Fibroblast of lung (primary cell): Measurements from ENCODE around the gene AKAP6. TPM values are rescaled to one million over a fixed set of nuclear protein-coding genes. Genes with fewer than 3 reads are reported as not detected.

Experiments
- DNase-seq, 2 donors: peaks; one replicate each; pipeline versions ENCODE4 v3.0.0 to v3.0.0-alpha.2; 2010; ENCODE audit warnings: low read depth in 2 of 2
- H2AFZ ChIP-seq: 2 replicates; pipeline ENCODE4 v1.5.1; 2012; ENCODE audit warnings: low read length, control low read depth, inconsistent platforms
- H3K27ac ChIP-seq: 2 replicates; pipeline ENCODE4 v1.5.1; 2011; ENCODE audit warnings: low read length, control low read depth; ENCODE audit not compliant: insufficient read depth
- H3K27me3 ChIP-seq: 2 replicates; pipeline ENCODE4 v1.5.1; 2011; ENCODE audit warnings: mild to moderate bottlenecking, low read length; ENCODE audit not compliant: control insufficient read depth, insufficient read depth
- H3K36me3 ChIP-seq: 2 replicates; pipeline ENCODE4 v1.5.1; 2011; ENCODE audit warnings: low read length; ENCODE audit not compliant: control insufficient read depth, insufficient read depth
- H3K4me1 ChIP-seq: 2 replicates; pipeline ENCODE4 v1.5.1; 2011; ENCODE audit warnings: low read length; ENCODE audit not compliant: control insufficient read depth, insufficient read depth; ENCODE audit errors: extremely low read depth
- H3K4me2 ChIP-seq: 2 replicates; pipeline ENCODE4 v1.5.1; 2011; ENCODE audit warnings: low read length, control low read depth; ENCODE audit not compliant: insufficient read depth; ENCODE audit errors: extremely low read depth
- H3K4me3 ChIP-seq, 4 experiments: fragments of 200-600 bp in 1 of 4; sonication (generic) in 1 of 4; replicated peaks in 1 of 4; 2 replicates each; pipeline ENCODE4 v1.5.1; 2011 to 2016; ENCODE audit warnings: low read length in 4 of 4, low read depth in 3 of 4, mild to moderate bottlenecking in 3 of 4, control low read depth in 2 of 4, inconsistent platforms in 1 of 4, mixed read lengths in 1 of 4; ENCODE audit not compliant: insufficient read depth in 1 of 4; ENCODE audit errors: control extremely low read depth in 1 of 4
- H3K79me2 ChIP-seq: 2 replicates; pipeline ENCODE4 v1.5.1; 2012; ENCODE audit warnings: mild to moderate bottlenecking, low read length, inconsistent platforms; ENCODE audit not compliant: control insufficient read depth, insufficient read depth
- H3K9ac ChIP-seq: 2 replicates; pipeline ENCODE4 v1.5.1; 2011; ENCODE audit warnings: mild to moderate bottlenecking, low read length, control low read depth; ENCODE audit not compliant: insufficient read depth
- H3K9me3 ChIP-seq: 2 replicates; pipeline ENCODE4 v1.5.1; 2012; ENCODE audit warnings: low read depth, low read length; ENCODE audit not compliant: control insufficient read depth, insufficient read depth
- H4K20me1 ChIP-seq: 2 replicates; pipeline ENCODE4 v1.5.1; 2011; ENCODE audit warnings: low read length; ENCODE audit not compliant: control insufficient read depth, insufficient read depth; ENCODE audit errors: extremely low read depth
- CTCF ChIP-seq, 2 donors: IDR thresholded peaks in 1 of 2; conservative IDR thresholded peaks in 1 of 2; 1 replicate in 1 of 2; 2 replicates in 1 of 2; pipeline ENCODE4 v1.5.1; 2011 to 2012; ENCODE audit warnings: low read length in 2 of 2, control low read depth in 1 of 2, inconsistent platforms in 1 of 2, low read depth in 1 of 2, mild to moderate bottlenecking in 1 of 2
- EZH2 ChIP-seq: IDR thresholded peaks from 2 replicates; pipeline ENCODE4 v1.5.1; 2012; ENCODE audit warnings: low read length, control low read depth, mild to moderate bottlenecking; ENCODE audit errors: missing control alignments
- polyA plus RNA-seq, 2 donors: library from polyadenylated mRNA; depleted of rRNA in 1 of 2; stranded (reverse) in 1 of 2; unstranded in 1 of 2; fragments of >200 nt; gene quantifications; 2 replicates each; pipeline ENCODE4 v1.2.1, GENCODE V29; 2011 to 2012; ENCODE audit warnings: missing spikeins in 1 of 2
- total RNA-seq: library from RNA; depleted of rRNA; stranded (reverse); fragments of >200 nt; gene quantifications from 2 replicates; pipeline ENCODE4 v1.2.1, GENCODE V29; 2014

Gene AKAP6
- total and polyA plus RNA-seq, 2 donors (not counting 1 experiment from before 2014, with no cell fraction given): 3.3 to 10.9 TPM

GRCh38 chr14:32324601-32325000 is 4.5 kb upstream of the AKAP6 start:
- Histone ChIP-seq H3K4me1 (no peaks in the 10 kb centered on the region), H2AFZ (no peak overlapping the region), H3K79me2 (no peaks in the 10 kb centered on the region), H3K4me2 (no peak overlapping the region), H3K27ac (no peak overlapping the region), H3K9ac (no peak overlapping the region), H4K20me1 (no peaks in the 10 kb centered on the region), H3K9me3 (no peaks in the 10 kb centered on the region), H3K27me3 (peaks cover 3% of the 10 kb centered on the region), H3K36me3 (no peaks in the 10 kb centered on the region), H3K4me3 (no peak overlapping the region)
- peak; percentile 14 to 35 for DNase-seq
- TF ChIP-seq CTCF (conservative IDR thresholded peaks at IDR 0.05 in 1 of 2, IDR thresholded peaks at IDR 0.05 in 1 of 2; ENCODE audit: low read depth in 1 of 2, low read length in 2 of 2): no peak
- TF ChIP-seq EZH2: no peak

- no peak overlapping the region for H3K27ac ChIP-seq
- no peaks in the 10 kb centered on the region for H3K9me3 ChIP-seq
- H3K36me3 ChIP-seq: no peaks in the 10 kb centered on the region
- no peak for DNase-seq
- H3K79me2 ChIP-seq: no peaks in the 10 kb centered on the region
- no peak overlapping the region for H2AFZ ChIP-seq
- no peaks in the 10 kb centered on the region for H4K20me1 ChIP-seq
- H3K4me2 ChIP-seq: no peak overlapping the region
- no peak overlapping the region for H3K4me3 ChIP-seq
- no peak for TF ChIP-seq EZH2
- no peak for TF ChIP-seq CTCF (conservative IDR thresholded peaks at IDR 0.05 in 1 of 2, IDR thresholded peaks at IDR 0.05 in 1 of 2; ENCODE audit: low read depth in 1 of 2, low read length in 2 of 2)
- no peak overlapping the region for H3K9ac ChIP-seq
- H3K4me1 ChIP-seq: no peaks in the 10 kb centered on the region
- H3K27me3 ChIP-seq: no peaks in the 10 kb centered on the region
These were observed 1.7 kb upstream of the AKAP6 start for GRCh38 chr14:32327255-32327961.

GRCh38 chr14:32329690-32330285 is 690 bp downstream of the AKAP6 start:
- TF ChIP-seq EZH2 (no peak), CTCF (conservative IDR thresholded peaks at IDR 0.05 in 1 of 2, IDR thresholded peaks at IDR 0.05 in 1 of 2; ENCODE audit: low read depth in 1 of 2, low read length in 2 of 2) (no peak)
- Histone ChIP-seq H3K36me3 (no peaks in the 10 kb centered on the region), H3K27ac (no peak overlapping the region), H3K79me2 (no peaks in the 10 kb centered on the region), H3K4me2 (no peak overlapping the region), H3K9me3 (no peaks in the 10 kb centered on the region), H4K20me1 (no peaks in the 10 kb centered on the region), H3K4me3 (no peak overlapping the region), H3K9ac (no peak overlapping the region), H3K27me3 (no peaks in the 10 kb centered on the region), H2AFZ (no peak overlapping the region), H3K4me1 (no peaks in the 10 kb centered on the region)
- no peak for DNase-seq
